SJSA1 (cell line): Measurements from ENCODE around the gene RCBTB2. TPM values are rescaled to one million over a fixed set of nuclear protein-coding genes. Genes with fewer than 3 reads are reported as not detected.

Experiments used
- DNase-seq, 2 experiments: peaks; one replicate each; pipeline ENCODE4 v3.0.0-alpha.2; 2015 to 2020; ENCODE audit warnings: low spot score in 2 of 2, low read depth in 1 of 2
- H3K27ac ChIP-seq: fragments of 250-450 bp; sonication (Bioruptor Pico); 2 replicates; pipeline ENCODE4 v1.5.1; 2020; ENCODE audit warnings: mild to moderate bottlenecking, moderate library complexity
- H3K27me3 ChIP-seq: fragments of 250-450 bp; sonication (Bioruptor Pico); replicated peaks from 2 replicates; pipeline ENCODE4 v1.5.1; 2020; ENCODE audit warnings: mild to moderate bottlenecking, moderate library complexity
- H3K36me3 ChIP-seq: fragments of 250-450 bp; sonication (Bioruptor Pico); 2 replicates; pipeline ENCODE4 v1.5.1; 2020; ENCODE audit warnings: mild to moderate bottlenecking
- H3K4me1 ChIP-seq: fragments of 250-450 bp; sonication (Bioruptor Pico); replicated peaks from 2 replicates; pipeline ENCODE4 v1.6.1; 2021; ENCODE audit warnings: mild to moderate bottlenecking
- H3K4me3 ChIP-seq: fragments of 250-450 bp; sonication (Bioruptor Pico); 2 replicates; pipeline ENCODE4 v1.5.1; 2020; ENCODE audit warnings: mild to moderate bottlenecking
- H3K9me3 ChIP-seq: fragments of 250-450 bp; sonication (Bioruptor Pico); replicated peaks from 2 replicates; pipeline ENCODE4 v1.5.1; 2020; ENCODE audit warnings: mild to moderate bottlenecking
- total RNA-seq: library from RNA; depleted of rRNA; stranded (reverse); fragments of >200 nt; shearing (Covaris generic); gene quantifications from 2 replicates; pipeline ENCODE4 v1.2.3, GENCODE V29; 2014

RCBTB2 gene
- total RNA-seq, 1 experiment from 2014 or later: 9.4 TPM

DNA sequence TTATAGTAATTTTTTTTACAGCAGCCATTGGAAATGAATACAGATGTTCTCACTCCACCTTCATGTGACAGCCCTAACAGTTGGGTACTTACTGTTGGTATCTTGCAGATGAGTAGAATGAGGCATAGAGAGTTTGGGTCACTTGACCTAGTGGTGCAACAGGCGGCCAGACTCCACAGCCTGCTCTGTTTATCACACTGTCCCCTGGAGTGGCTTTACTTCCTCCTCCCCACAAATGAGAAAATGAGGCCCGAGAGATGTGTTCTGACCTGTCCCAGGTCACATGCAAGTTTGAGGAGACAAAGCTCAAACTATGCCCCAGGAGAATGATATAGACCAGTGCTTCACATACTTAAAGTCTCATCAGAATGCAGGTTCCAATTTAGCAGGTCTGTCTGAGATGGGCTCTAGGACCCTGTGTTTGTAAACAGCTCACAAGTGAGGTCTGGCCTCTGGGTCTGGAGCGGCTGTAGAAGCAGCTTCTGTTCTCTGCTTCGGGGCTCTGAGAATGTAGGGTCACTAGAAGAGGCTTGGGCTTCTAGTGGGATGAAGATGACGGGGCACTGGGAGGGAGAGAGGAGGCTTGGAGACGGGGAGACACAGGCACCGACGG is 37.4 kb upstream of the RCBTB2 start:
- H3K4me1 ChIP-seq: peaks cover 10% of the 10 kb centered on the region
- no peak for DNase-seq
- no peak overlapping the region for H3K4me3 ChIP-seq
- no peaks in the 10 kb centered on the region for H3K9me3 ChIP-seq
- H3K27ac ChIP-seq: no peak overlapping the region
- no peaks in the 10 kb centered on the region for H3K27me3 ChIP-seq
- H3K36me3 ChIP-seq: no peaks in the 10 kb centered on the region

GRCh38 chr13:48569104-48569666 is 36.3 kb upstream of the RCBTB2 start:
- no peak overlapping the region for H3K4me3 ChIP-seq
- no peaks in the 10 kb centered on the region for H3K36me3 ChIP-seq
- DNase-seq: no peak
- H3K9me3 ChIP-seq: no peaks in the 10 kb centered on the region
- peaks cover 10% of the 10 kb centered on the region for H3K4me1 ChIP-seq
- H3K27ac ChIP-seq: no peak overlapping the region
- H3K27me3 ChIP-seq: no peaks in the 10 kb centered on the region

DNA sequence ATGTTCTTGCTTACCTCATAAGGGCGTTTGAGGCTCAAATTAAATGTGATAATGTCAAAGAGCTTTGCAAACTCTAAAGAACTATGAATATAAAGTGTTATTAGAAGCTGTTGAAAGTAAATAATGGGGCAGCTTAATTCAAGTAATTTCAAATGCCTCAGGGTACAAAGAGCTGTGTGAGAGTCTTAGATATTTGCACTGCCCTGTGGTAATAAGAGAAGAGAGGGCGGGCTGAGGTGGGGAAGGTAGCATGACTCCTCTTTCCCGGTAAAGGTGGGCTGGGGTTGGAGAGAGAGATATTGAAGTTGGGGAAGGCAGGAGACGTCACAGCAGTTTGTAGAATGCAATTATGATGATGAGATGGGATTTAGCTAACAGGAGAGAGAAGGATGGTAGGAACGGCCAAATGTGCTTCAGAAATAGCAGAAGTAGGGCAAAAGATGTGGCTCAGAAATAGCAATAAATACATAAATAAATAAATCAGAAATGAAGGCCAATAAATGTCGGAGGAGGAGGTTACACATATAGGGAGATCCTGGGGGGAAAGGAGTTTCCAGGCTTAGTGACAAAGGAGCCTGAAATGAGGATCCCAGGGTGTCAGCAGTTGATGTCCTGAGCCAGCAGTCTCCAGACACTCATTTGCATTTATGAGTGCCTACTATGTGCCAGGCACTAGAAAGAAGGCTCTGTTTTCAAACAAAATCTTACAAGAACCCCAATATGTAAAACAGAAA is 35.7 kb upstream of the RCBTB2 start:
- no peak overlapping the region for H3K27ac ChIP-seq
- H3K9me3 ChIP-seq: no peaks in the 10 kb centered on the region
- H3K4me3 ChIP-seq: no peak overlapping the region
- peaks cover 10% of the 10 kb centered on the region for H3K4me1 ChIP-seq
- no peaks in the 10 kb centered on the region for H3K36me3 ChIP-seq
- no peak for DNase-seq
- no peaks in the 10 kb centered on the region for H3K27me3 ChIP-seq

- DNase-seq: no peak
- no peaks in the 10 kb centered on the region for H3K36me3 ChIP-seq
- H3K27ac ChIP-seq: no peak overlapping the region
- H3K4me1 ChIP-seq: peaks cover 10% of the 10 kb centered on the region
- no peak overlapping the region for H3K4me3 ChIP-seq
- no peaks in the 10 kb centered on the region for H3K9me3 ChIP-seq
- no peaks in the 10 kb centered on the region for H3K27me3 ChIP-seq
Measured at GRCh38 chr13:48567515-48568369, 34.9 kb upstream of the RCBTB2 start.

DNA sequence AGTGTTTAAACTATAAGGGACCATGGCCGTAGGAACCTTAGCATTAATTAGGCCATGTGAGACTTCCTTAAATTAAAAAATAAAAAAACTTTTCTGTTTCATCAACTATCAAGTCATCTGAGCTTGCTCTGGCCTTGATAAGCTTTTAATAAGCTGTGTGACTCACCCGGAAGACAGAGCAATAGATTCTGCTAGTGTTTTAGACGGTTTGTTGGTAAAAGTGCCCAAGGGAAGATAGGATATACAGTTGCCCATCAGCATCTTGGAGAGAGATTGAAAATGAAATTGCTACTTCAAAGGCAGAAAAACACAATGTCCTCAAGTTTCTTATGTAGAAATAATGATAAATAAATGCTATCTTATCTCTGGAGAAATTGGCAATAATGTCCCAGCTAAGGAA is 31.2 kb upstream of the RCBTB2 start:
- H3K4me1 ChIP-seq: peaks cover 10% of the 10 kb centered on the region
- no peaks in the 10 kb centered on the region for H3K9me3 ChIP-seq
- H3K27me3 ChIP-seq: no peaks in the 10 kb centered on the region
- DNase-seq: no peak
- no peak overlapping the region for H3K27ac ChIP-seq
- H3K4me3 ChIP-seq: no peak overlapping the region
- no peaks in the 10 kb centered on the region for H3K36me3 ChIP-seq

DNA sequence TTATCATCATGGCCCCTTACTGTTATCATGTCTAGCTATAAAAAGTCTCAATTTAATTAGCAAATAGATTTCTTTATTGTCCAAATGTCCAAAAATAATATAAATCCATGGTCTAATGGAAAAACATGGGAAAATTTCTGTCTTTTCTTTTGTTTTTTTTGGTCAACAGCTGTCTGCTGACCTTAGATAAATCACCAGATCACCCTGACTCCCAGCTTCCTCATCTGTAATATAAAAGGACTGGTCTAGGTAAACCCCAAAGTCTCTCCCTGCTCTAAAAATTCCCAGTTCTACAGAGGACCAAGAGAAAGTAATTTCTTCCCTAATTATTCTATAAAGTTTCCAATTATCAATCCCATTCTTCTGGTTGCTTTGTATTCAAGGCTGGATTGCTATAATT is 30.7 kb upstream of the RCBTB2 start:
- peaks cover 10% of the 10 kb centered on the region for H3K4me1 ChIP-seq
- no peaks in the 10 kb centered on the region for H3K36me3 ChIP-seq
- no peak for DNase-seq
- no peaks in the 10 kb centered on the region for H3K9me3 ChIP-seq
- H3K27ac ChIP-seq: no peak overlapping the region
- no peaks in the 10 kb centered on the region for H3K27me3 ChIP-seq
- no peak overlapping the region for H3K4me3 ChIP-seq

DNA sequence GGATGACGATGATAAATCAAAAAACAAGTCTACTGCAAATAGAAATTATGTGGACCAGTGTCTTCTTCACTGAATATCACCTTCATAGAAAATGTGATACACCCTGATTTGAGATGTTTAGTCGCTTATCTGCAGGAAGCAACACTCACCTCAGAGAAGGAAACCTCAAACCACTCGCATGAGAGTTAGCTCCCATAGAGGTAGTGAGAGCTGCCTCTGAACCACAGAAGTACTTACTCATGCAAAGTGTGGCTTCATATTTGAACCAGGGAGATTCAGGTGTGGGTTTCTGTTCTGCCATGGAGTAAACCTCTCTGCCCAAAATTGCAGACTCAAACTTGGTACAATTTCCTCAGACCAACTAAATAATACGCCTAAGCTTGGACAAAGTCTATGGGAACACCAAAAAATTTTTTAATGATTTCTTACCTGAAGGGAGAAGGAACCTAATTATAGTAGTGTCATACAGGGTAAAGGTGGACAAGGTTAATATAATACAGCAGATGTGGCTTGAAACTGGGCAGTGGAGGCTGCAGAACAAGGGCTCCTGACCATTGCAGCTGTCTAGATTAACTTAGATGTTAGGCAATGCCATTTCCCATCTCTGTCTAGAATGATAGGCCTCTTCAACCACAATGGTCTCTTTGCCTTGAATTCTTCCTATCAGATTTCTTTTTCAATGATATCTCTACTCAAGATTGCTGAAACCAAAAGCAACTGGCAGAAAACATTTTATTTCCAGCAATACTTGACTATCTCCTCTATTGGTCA is 29.6 kb upstream of the RCBTB2 start:
- no peak for DNase-seq
- H3K36me3 ChIP-seq: no peaks in the 10 kb centered on the region
- H3K9me3 ChIP-seq: no peaks in the 10 kb centered on the region
- H3K4me3 ChIP-seq: no peak overlapping the region
- no peak overlapping the region for H3K27ac ChIP-seq
- no peaks in the 10 kb centered on the region for H3K27me3 ChIP-seq
- peaks cover 4% of the 10 kb centered on the region for H3K4me1 ChIP-seq

DNA sequence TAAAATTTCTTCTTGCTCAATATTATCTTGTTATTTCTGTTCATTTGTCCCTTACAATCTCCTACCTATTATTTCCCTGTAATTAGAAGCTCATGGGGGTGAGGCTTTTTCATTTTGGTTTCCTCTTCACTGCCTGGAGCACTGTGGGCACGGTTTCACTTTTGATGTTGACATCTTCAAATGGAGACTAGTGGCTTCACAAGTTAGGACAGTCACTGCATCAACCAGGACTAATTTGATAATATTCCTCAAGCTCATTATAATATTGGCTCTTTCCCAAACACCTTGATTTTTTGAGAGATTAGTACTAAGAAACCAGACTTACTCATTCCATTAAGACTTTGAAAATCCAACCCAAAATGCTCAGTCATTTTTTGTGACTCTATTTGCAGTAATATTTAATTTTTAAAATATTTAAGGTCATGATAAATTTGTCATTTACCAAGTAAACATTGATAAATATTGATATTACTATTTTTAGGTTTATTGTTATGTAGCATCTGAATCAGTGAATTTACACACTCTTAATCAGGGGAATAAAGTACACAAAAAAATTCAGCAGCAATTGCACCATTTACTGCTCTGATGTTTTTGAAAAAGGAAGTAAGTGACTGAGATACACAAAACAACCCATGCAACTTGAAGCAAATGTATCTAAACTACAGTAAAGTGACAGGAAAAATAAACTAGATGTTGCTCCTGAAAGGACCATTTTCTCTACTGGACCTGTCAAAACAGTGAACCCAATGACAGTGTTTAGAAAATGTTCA is 28.8 kb upstream of the RCBTB2 start:
- Histone ChIP-seq H3K9me3 (no peaks in the 10 kb centered on the region), H3K27me3 (no peaks in the 10 kb centered on the region), H3K4me1 (no peaks in the 10 kb centered on the region), H3K4me3 (no peak overlapping the region), H3K27ac (no peak overlapping the region), H3K36me3 (no peaks in the 10 kb centered on the region)
- no peak for DNase-seq

DNA sequence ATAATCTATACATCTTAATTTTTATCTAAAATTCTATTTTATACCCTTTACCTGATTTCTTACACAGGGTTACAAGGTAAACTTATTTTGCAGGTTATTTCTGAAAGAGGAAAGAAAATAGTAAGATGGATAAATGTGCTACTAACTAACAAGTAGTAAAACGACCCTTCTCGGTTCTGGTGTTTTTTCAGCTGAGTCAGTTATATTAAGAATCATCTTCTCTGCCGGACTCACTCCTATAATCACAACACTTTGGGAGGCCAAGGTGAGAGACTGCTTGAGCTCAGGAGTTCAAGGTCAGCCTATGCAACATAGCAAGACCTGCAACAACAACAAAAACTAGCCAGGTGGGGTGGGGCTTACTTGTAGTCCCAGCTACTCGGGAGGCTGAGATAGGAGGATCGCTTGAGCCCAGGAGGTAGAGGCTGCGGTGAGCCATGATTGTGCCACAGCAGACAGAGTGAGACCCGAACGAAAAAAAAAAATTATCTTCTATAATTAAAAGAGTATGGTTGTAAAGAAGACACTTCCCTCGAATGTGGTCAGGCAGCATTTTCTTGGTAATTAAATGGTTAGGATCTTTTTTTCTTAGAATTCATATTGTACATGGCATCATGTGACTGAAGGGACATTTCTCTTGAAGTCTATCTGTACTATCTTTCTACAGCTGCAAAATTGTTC is 27.9 kb upstream of the RCBTB2 start:
- no peaks in the 10 kb centered on the region for H3K4me1 ChIP-seq
- no peak for DNase-seq
- no peaks in the 10 kb centered on the region for H3K9me3 ChIP-seq
- no peak overlapping the region for H3K4me3 ChIP-seq
- H3K36me3 ChIP-seq: no peaks in the 10 kb centered on the region
- H3K27ac ChIP-seq: no peak overlapping the region
- no peaks in the 10 kb centered on the region for H3K27me3 ChIP-seq

DNA sequence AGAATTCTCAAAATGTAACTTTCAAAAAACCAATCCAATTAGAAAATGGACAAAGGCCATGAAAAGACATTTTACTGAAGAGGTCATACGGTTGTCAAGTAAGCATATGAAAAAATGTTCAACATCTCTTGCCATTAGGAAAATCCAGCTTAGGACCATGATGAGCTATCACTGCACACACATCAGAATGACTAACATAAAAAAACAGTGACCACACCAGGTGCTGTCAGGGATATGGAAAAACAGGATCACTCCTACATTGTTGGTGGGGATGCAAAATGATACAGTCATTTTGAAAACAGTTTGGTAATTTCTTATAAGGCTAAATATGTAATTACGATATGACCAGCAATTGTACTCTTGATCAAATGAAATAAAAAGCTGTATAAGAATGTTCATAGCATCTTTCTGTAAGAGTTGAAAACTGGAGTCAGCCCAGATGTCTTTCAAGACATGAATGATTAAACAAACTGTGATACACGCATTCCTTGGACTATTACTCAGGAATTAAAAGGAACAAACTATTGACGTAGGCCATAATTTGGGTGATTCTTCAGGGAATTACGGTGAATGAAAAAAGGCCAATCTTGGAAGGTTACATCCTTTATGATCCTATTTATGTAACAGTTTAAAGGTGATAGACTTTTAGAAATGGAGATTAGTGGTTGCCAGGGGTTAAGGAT is 26.9 kb upstream of the RCBTB2 start:
- H3K27me3 ChIP-seq: no peaks in the 10 kb centered on the region
- H3K27ac ChIP-seq: no peak overlapping the region
- no peaks in the 10 kb centered on the region for H3K4me1 ChIP-seq
- H3K4me3 ChIP-seq: no peak overlapping the region
- no peaks in the 10 kb centered on the region for H3K9me3 ChIP-seq
- H3K36me3 ChIP-seq: no peaks in the 10 kb centered on the region
- DNase-seq: peak in 1 of 2 experiments; percentile 24

GRCh38 chr13:48556817-48557216 is 23.9 kb upstream of the RCBTB2 start:
- Histone ChIP-seq H3K4me3 (no peak overlapping the region), H3K27me3 (no peaks in the 10 kb centered on the region), H3K9me3 (no peaks in the 10 kb centered on the region), H3K27ac (no peak overlapping the region), H3K36me3 (no peaks in the 10 kb centered on the region), H3K4me1 (no peaks in the 10 kb centered on the region)
- DNase-seq: no peak

GRCh38 chr13:48555441-48555840 is 22.6 kb upstream of the RCBTB2 start:
- no peak overlapping the region for H3K27ac ChIP-seq
- no peaks in the 10 kb centered on the region for H3K36me3 ChIP-seq
- H3K9me3 ChIP-seq: no peaks in the 10 kb centered on the region
- no peaks in the 10 kb centered on the region for H3K27me3 ChIP-seq
- DNase-seq: no peak
- H3K4me3 ChIP-seq: no peak overlapping the region
- H3K4me1 ChIP-seq: no peaks in the 10 kb centered on the region
